HEK293 (cell line): ENCODE results near the gene TMTC1.
A peak's percentile ranks its signal among the peaks of the same experiment; 100 is the strongest.

ENCODE experiments used
- CTCF ChIA-PET: fragments of 350-600 bp; formaldehyde crosslinking; extraction: SDS; loops from one replicate; lab custom pipeline; 2021; ENCODE audit warnings: antibody characterized with exemption; lab: Yijun Ruan, JAX
- POLR2A ChIA-PET: fragments of 300-600 bp; formaldehyde crosslinking; extraction: SDS; loops from one replicate; lab custom pipeline; 2020; ENCODE audit warnings: antibody characterized with exemption, inconsistent platforms; lab: Yijun Ruan, JAX
- H3K27ac ChIP-seq: fragments of 200-500 bp; sonication (Bioruptor generic); 2 replicates; pipeline ENCODE4 v1.5.1; 2014; ENCODE audit warnings: low read depth, low read length, control low read depth, inconsistent platforms; ENCODE audit errors: extremely low read depth
- H3K36me3 ChIP-seq, 2 experiments: fragments of 200-500 bp in 1 of 2; sonication (Bioruptor generic) in 1 of 2; 1 replicate in 1 of 2; 2 replicates in 1 of 2; pipeline ENCODE4 v1.5.1; 2014 to 2017; ENCODE audit warnings: inconsistent platforms in 2 of 2, low read length in 2 of 2; ENCODE audit not compliant: control insufficient read depth in 2 of 2, insufficient read depth in 1 of 2
- H3K4me1 ChIP-seq: fragments of 200-500 bp; sonication (Bioruptor generic); 2 replicates; pipeline ENCODE4 v1.5.1; 2014; ENCODE audit warnings: mild to moderate bottlenecking, low read length, inconsistent platforms; ENCODE audit not compliant: control insufficient read depth, insufficient read depth
- H3K4me3 ChIP-seq: 2 replicates; pipeline ENCODE4 v1.5.1; 2011; ENCODE audit warnings: low read depth, mild to moderate bottlenecking, control low read depth, low read length, moderate library complexity
- H3K9me3 ChIP-seq: fragments of 200-500 bp; sonication (Bioruptor generic); 2 replicates; pipeline ENCODE4 v1.5.1; 2014; ENCODE audit warnings: low read depth, low read length, inconsistent platforms; ENCODE audit not compliant: control insufficient read depth, insufficient read depth
- GFI1B ChIP-seq: fragments of 450-650 bp; formaldehyde crosslinking; IDR thresholded peaks from 2 replicates; pipeline ENCODE4 v1.5.1; 2016; ENCODE audit warnings: missing biosample characterization, missing genetic modification characterization
- GLI4 ChIP-seq: fragments of 450-650 bp; formaldehyde crosslinking; IDR thresholded peaks from 2 replicates; pipeline ENCODE4 v1.5.1; 2016; ENCODE audit warnings: missing biosample characterization, missing genetic modification characterization
- MEIS1 ChIP-seq: sonication (generic); formaldehyde crosslinking; IDR thresholded peaks from 2 replicates; pipeline ENCODE4 v1.8.1; 2022; ENCODE audit warnings: missing genetic modification reagents, mild to moderate bottlenecking, borderline replicate concordance
- OSR2 ChIP-seq: fragments of 450-650 bp; formaldehyde crosslinking; IDR thresholded peaks from 2 replicates; pipeline ENCODE4 v1.5.1; 2016; ENCODE audit warnings: missing biosample characterization, missing genetic modification characterization
- SCRT2 ChIP-seq: fragments of 450-650 bp; formaldehyde crosslinking; IDR thresholded peaks from 2 replicates; pipeline ENCODE4 v1.5.1; 2016; ENCODE audit warnings: missing biosample characterization, missing genetic modification characterization
- TCF7L2 ChIP-seq: IDR thresholded peaks from 2 replicates; pipeline ENCODE4 v1.6.1; 2011; ENCODE audit warnings: low read depth, mild to moderate bottlenecking, inconsistent platforms, low read length, moderate library complexity, borderline replicate concordance
- YY1 ChIP-seq: fragments of 450-650 bp; formaldehyde crosslinking; IDR thresholded peaks from 2 replicates; pipeline ENCODE4 v1.5.1; 2018; ENCODE audit warnings: missing biosample characterization, missing genetic modification characterization
- ZBTB48 ChIP-seq: fragments of 450-650 bp; formaldehyde crosslinking; IDR thresholded peaks from 2 replicates; pipeline ENCODE4 v1.5.1; 2016; ENCODE audit warnings: missing biosample characterization, missing genetic modification characterization
- ZNF10 ChIP-seq: fragments of 450-650 bp; formaldehyde crosslinking; IDR thresholded peaks from 2 replicates; pipeline ENCODE4 v1.5.1; 2017; ENCODE audit warnings: missing biosample characterization, missing genetic modification characterization
- ZNF174 ChIP-seq: fragments of 450-650 bp; formaldehyde crosslinking; IDR thresholded peaks from 2 replicates; pipeline ENCODE4 v1.5.0; 2017; ENCODE audit warnings: missing biosample characterization, mild to moderate bottlenecking, missing genetic modification characterization
- ZNF23 ChIP-seq: fragments of 450-650 bp; formaldehyde crosslinking; IDR thresholded peaks from 2 replicates; pipeline ENCODE4 v1.5.1; 2016; ENCODE audit warnings: missing biosample characterization, missing genetic modification characterization, borderline replicate concordance
- ZNF324 ChIP-seq: fragments of 450-650 bp; formaldehyde crosslinking; IDR thresholded peaks from 2 replicates; pipeline ENCODE4 v1.5.1; 2016; ENCODE audit warnings: missing biosample characterization, missing genetic modification characterization
- ZNF433 ChIP-seq: fragments of 450-650 bp; formaldehyde crosslinking; IDR thresholded peaks from 2 replicates; pipeline ENCODE4 v1.5.1; 2016; ENCODE audit warnings: missing biosample characterization, missing genetic modification characterization, low read depth
- ZNF449 ChIP-seq: fragments of 450-650 bp; formaldehyde crosslinking; IDR thresholded peaks from 2 replicates; pipeline ENCODE4 v1.5.1; 2017; ENCODE audit warnings: missing biosample characterization, mild to moderate bottlenecking, missing genetic modification characterization, moderate library complexity
- ZNF561 ChIP-seq: fragments of 450-650 bp; IDR thresholded peaks from 2 replicates; pipeline ENCODE4 v1.5.1; 2018; ENCODE audit warnings: missing biosample characterization, missing genetic modification characterization, borderline replicate concordance
- ZNF596 ChIP-seq: fragments of 450-650 bp; IDR thresholded peaks from 2 replicates; pipeline ENCODE4 v1.5.0; 2018; ENCODE audit warnings: missing biosample characterization, mild to moderate bottlenecking, missing genetic modification characterization, moderate library complexity
- ZNF654 ChIP-seq: fragments of 450-650 bp; formaldehyde crosslinking; IDR thresholded peaks from 2 replicates; pipeline ENCODE4 v1.5.1; 2016; ENCODE audit warnings: low read depth, missing biosample characterization, missing genetic modification characterization
- ZNF670 ChIP-seq: fragments of 450-650 bp; formaldehyde crosslinking; IDR thresholded peaks from 2 replicates; pipeline ENCODE4 v1.5.1; 2016; ENCODE audit warnings: missing biosample characterization, missing genetic modification characterization, low read depth
- ZNF701 ChIP-seq: fragments of 450-650 bp; formaldehyde crosslinking; IDR thresholded peaks from 2 replicates; pipeline ENCODE4 v1.5.1; 2016; ENCODE audit warnings: missing biosample characterization, missing genetic modification characterization
- ZNF76 ChIP-seq: fragments of 450-650 bp; formaldehyde crosslinking; IDR thresholded peaks from 2 replicates; pipeline ENCODE4; 2016; ENCODE audit warnings: low read depth, missing biosample characterization, missing genetic modification characterization, borderline replicate concordance
- ZNF830 ChIP-seq: fragments of 450-650 bp; IDR thresholded peaks from 2 replicates; pipeline ENCODE4 v1.5.0; 2018; ENCODE audit warnings: missing biosample characterization, missing genetic modification characterization, low read depth, mild to moderate bottlenecking, moderate library complexity
- ZNF843 ChIP-seq: fragments of 450-650 bp; formaldehyde crosslinking; IDR thresholded peaks from 2 replicates; pipeline ENCODE4 v1.5.1; 2016; ENCODE audit warnings: missing biosample characterization, missing genetic modification characterization
- ZSCAN16 ChIP-seq: fragments of 450-650 bp; formaldehyde crosslinking; IDR thresholded peaks from 2 replicates; pipeline ENCODE4 v1.5.1; 2016; ENCODE audit warnings: missing biosample characterization, missing genetic modification characterization
- TF ChIP-seq, protein P1 (sequence below): fragments of 450-650 bp; formaldehyde crosslinking; IDR thresholded peaks from 2 replicates; pipeline ENCODE4 v1.5.1; 2017; ENCODE audit warnings: missing biosample characterization, missing genetic modification characterization

The TMTC1 gene

DNA sequence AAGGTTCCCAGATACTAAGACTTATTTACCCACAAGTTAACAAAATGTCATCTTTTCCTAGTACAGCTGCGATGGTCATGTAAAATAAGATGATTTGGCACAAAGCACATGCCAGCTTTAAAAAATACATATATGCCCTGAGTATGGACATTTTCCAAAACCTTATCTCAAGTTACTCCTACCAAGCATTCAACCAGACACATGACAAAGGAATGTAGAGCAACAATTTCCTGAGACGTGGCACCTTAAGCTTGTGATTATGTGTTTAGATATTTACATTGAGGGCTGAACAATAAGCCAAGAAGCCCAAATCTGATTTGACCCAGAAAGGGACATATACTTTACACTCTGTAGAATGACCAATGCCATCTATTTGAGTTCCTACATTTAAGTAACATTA, 261.8 kb downstream of the TMTC1 start:
- Histone ChIP-seq H3K4me3 (no peak overlapping the region), H3K36me3 (no peaks in the 10 kb centered on the region; a peak in 1 of 3 replicates), H3K27ac (no peak overlapping the region), H3K9me3 (no peaks in the 10 kb centered on the region), H3K4me1 (no peaks in the 10 kb centered on the region)
- ChIA-PET POLR2A (no interaction called here), CTCF (interaction anchor here (1.0 to 1.2 kb wide), 2 partner anchors 23 to 1286 kb away, joined by 3 read pairs; no protein-coding TSS in a partner anchor)
- no peak for TF ChIP-seq ZSCAN16
- no peak for TF ChIP-seq ZNF174 (tag by site-specific recombination)
- TF ChIP-seq ZNF670 (tag by site-specific recombination): no peak
- TF ChIP-seq ZNF76: no peak
- no peak for TF ChIP-seq ZNF449 (tag by site-specific recombination)
- no peak for TF ChIP-seq MEIS1 (CRISPR knock-in tag)

GRCh38 chr12:29519585-29520182, 264.1 kb downstream of the TMTC1 start:
- ChIA-PET POLR2A (no interaction called here), CTCF (interaction anchor here (0.6 to 1.7 kb wide), 25 partner anchors 9 to 1323 kb away, joined by 3 to 13 read pairs (median 3); no protein-coding TSS in a partner anchor)
- H3K9me3 ChIP-seq: no peaks in the 10 kb centered on the region
- no peak overlapping the region for H3K4me3 ChIP-seq
- no peaks in the 10 kb centered on the region; a peak in 1 of 3 replicates for H3K36me3 ChIP-seq
- no peaks in the 10 kb centered on the region for H3K4me1 ChIP-seq
- TF ChIP-seq GFI1B (tag by site-specific recombination) (no peak), ZNF654 (tag by site-specific recombination) (peak; percentile 69)
- TF ChIP-seq, all 188 proteins: peak for 1
- H3K27ac ChIP-seq: no peak overlapping the region

DNA sequence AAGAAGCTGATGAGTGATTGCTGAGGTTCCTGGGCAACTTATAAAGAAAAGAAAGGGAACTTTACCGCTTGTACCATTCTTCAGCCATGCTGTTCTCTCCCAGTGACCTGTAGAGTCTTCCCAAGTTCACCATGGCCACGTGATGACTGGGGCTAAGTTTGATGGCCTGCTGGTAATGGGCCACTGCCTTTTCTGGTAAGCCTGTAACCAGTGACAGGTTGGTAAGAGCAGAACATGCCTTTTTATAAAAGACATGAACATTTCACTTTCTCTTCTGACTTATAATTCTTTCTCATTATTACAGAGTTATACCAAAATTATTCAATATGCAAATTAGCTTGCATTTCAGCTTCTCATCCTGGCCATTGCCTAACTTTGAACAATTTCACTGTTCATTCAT, 265.3 kb downstream of the TMTC1 start:
- no peak overlapping the region for H3K4me3 ChIP-seq
- ChIA-PET CTCF (interaction anchor here (1.3 to 1.6 kb wide), 2 partner anchors 10 to 372 kb away, joined by 4 to 13 read pairs; no protein-coding TSS in a partner anchor), POLR2A (no interaction called here)
- no peaks in the 10 kb centered on the region for H3K9me3 ChIP-seq
- H3K36me3 ChIP-seq: peaks cover 0 to 5% of the 10 kb centered on the region in 2 experiments; a peak in 2 of 3 replicates
- no peaks in the 10 kb centered on the region for H3K4me1 ChIP-seq
- no peak overlapping the region for H3K27ac ChIP-seq
- TF ChIP-seq ZNF433 (tag by site-specific recombination) (no peak), ZBTB48 (tag by site-specific recombination) (no peak), ZNF561 (no peak), ZNF10 (tag by site-specific recombination) (no peak), ZNF324 (tag by site-specific recombination) (no peak), ZNF701 (tag by site-specific recombination) (no peak), YY1 (tag by site-specific recombination) (no peak), ZNF830 (tag by site-specific recombination) (no peak), ZNF596 (tag by site-specific recombination) (no peak), ZNF23 (tag by site-specific recombination) (no peak), ZNF843 (tag by site-specific recombination) (no peak), SCRT2 (tag by site-specific recombination) (no peak), GLI4 (tag by site-specific recombination) (no peak), TCF7L2 (no peak), OSR2 (tag by site-specific recombination) (no peak)
- TF ChIP-seq, protein P1, sequence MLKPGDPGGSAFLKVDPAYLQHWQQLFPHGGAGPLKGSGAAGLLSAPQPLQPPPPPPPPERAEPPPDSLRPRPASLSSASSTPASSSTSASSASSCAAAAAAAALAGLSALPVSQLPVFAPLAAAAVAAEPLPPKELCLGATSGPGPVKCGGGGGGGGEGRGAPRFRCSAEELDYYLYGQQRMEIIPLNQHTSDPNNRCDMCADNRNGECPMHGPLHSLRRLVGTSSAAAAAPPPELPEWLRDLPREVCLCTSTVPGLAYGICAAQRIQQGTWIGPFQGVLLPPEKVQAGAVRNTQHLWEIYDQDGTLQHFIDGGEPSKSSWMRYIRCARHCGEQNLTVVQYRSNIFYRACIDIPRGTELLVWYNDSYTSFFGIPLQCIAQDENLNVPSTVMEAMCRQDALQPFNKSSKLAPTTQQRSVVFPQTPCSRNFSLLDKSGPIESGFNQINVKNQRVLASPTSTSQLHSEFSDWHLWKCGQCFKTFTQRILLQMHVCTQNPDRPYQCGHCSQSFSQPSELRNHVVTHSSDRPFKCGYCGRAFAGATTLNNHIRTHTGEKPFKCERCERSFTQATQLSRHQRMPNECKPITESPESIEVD: no peak
